H1 (cell line): Measurements from ENCODE around the gene JAKMIP1. TPM values are rescaled to one million over a fixed set of nuclear protein-coding genes. Genes with fewer than 3 reads are reported as not detected.

ENCODE experiments used
- BCL11A ChIP-seq, 2 experiments: IDR thresholded peaks; one replicate each; pipeline ENCODE4 v1.6.1; 2011; ENCODE audit warnings: low read depth in 2 of 2, low read length in 2 of 2, mild to moderate bottlenecking in 2 of 2
- CBX5 ChIP-seq: fragments of 300-800, 300-1000 bp; sonication (generic); IDR thresholded peaks from 2 replicates; pipeline ENCODE4 v1.7.1; 2016; ENCODE audit warnings: antibody characterized with exemption, low read length, low read depth
- CEBPB ChIP-seq: IDR thresholded peaks from 2 replicates; pipeline ENCODE4 v1.6.1; 2012; ENCODE audit warnings: low read depth, low read length
- CHD2 ChIP-seq: IDR thresholded peaks from 2 replicates; pipeline ENCODE4 v1.6.1; 2012; ENCODE audit warnings: low read length, improper control_type of control experiment
- CREB1 ChIP-seq: IDR thresholded peaks from 2 replicates; pipeline ENCODE4 v1.6.1; 2012; ENCODE audit warnings: inconsistent platforms
- E2F6 ChIP-seq: IDR thresholded peaks from 2 replicates; pipeline ENCODE4 v1.6.1; 2012; ENCODE audit warnings: inconsistent platforms
- RAD21 ChIP-seq, 2 experiments: IDR thresholded peaks in 1 of 2; conservative IDR thresholded peaks in 1 of 2; 2 replicates each; pipeline ENCODE4 v1.6.1; 2011; ENCODE audit warnings: low read depth in 2 of 2, low read length in 2 of 2, improper control_type of control experiment in 1 of 2, inconsistent platforms in 1 of 2, mild to moderate bottlenecking in 1 of 2, moderate library complexity in 1 of 2
- SIX5 ChIP-seq: IDR thresholded peaks from 2 replicates; pipeline ENCODE4 v1.6.1; 2011; ENCODE audit warnings: mild to moderate bottlenecking, low read depth, low read length
- SP4 ChIP-seq: IDR thresholded peaks from 2 replicates; pipeline ENCODE4 v1.6.1; 2012; ENCODE audit warnings: low read length, inconsistent platforms
- USF2 ChIP-seq: IDR thresholded peaks from 2 replicates; pipeline ENCODE4 v1.6.1; 2011; ENCODE audit warnings: low read length, improper control_type of control experiment
- polyA plus RNA-seq, 7 experiments: library from polyadenylated mRNA; depleted of rRNA in 3 of 7; stranded (reverse) in 5 of 7; unstranded in 2 of 7; fragments of >200 nt in 5 of 7; fragments of 200-250 nt in 2 of 7; gene quantifications; 1 replicate in 5 of 7; 2 replicates in 1 of 7; 4 replicates in 1 of 7; pipeline versions ENCODE4 v1.2.1 to v1.2.3, GENCODE V29; 2011 to 2013; ENCODE audit warnings: missing spikeins in 2 of 7, mixed read lengths in 2 of 7
- total RNA-seq: library from RNA; stranded (reverse); fragmentation: NEBNext Ultra II Directional; extraction: Animal tissue kit (Norgen Biotek cat#: 25700); gene quantifications from 2 replicates; pipeline ENCODE4 v1.2.1, GENCODE V29; 2021

Gene JAKMIP1
- total and polyA plus RNA-seq, 2 of the 8 experiments (the other 6 are each of a cell fraction or from before 2014, with no cell fraction given), result 2.5 to 4.4 TPM

GRCh38 chr4:6029254-6029653, 171.1 kb downstream of the JAKMIP1 start (continued):
- no peak for TF ChIP-seq CEBPB
- no peak for TF ChIP-seq CBX5
- no peak for TF ChIP-seq SP4
- TF ChIP-seq E2F6, result no peak
- TF ChIP-seq CHD2, result no peak
- TF ChIP-seq USF2, result no peak
- no peak for TF ChIP-seq BCL11A (IDR thresholded peaks at IDR 0.05; ENCODE audit: low read depth in 2 of 2, low read length in 2 of 2)
- no peak for TF ChIP-seq SIX5
- no peak for TF ChIP-seq CREB1
- no peak for TF ChIP-seq RAD21 (IDR thresholded peaks at IDR 0.05 in 1 of 2, conservative IDR thresholded peaks at IDR 0.05 in 1 of 2; ENCODE audit: low read depth in 2 of 2, low read length in 2 of 2)
